HG03108 (cell line): ENCODE results near the gene PARP16.

Experiments used
- ATAC-seq: cut with Tn5 transposase; IDR thresholded peaks from one replicate; pipeline ENCODE4 v1.9.1; 2021; ENCODE audit warnings: moderate library complexity; ENCODE audit not compliant: unreplicated experiment

Gene PARP16

DNA sequence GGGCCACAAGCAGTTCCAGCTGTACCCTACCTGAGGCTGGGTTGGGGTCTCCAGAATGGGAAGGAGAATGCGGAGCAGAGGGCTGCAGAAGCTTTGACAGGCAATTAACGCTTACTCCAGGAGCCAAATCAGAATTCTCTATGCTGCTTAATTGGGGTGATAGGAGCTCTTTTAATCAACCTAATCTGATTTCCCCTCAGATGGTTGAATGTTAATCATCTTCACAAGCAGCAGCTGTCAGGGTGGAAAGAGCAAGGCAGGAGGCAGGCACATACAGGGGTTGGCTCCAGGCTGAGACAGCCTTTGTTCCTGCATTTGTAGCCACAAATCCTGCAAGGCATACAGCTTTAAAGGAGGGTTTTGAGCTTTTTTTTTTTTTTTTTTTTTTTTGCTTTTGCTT, 78.0 kb downstream of the PARP16 start:
- no peak for ATAC-seq
